ENCODE data around the gene EXOSC9.

EXOSC9 gene

GRCh38 chr4:121789455-121789854 lies 11.7 kb upstream of the EXOSC9 start:
- no peak for DNase-seq (ENCODE audit: low read depth in 2 of 2)

- DNase-seq (ENCODE audit: low read depth in 2 of 2) = no peak
These were observed 10.9 kb upstream of the EXOSC9 start for GRCh38 chr4:121789960-121790829.

- no peak for DNase-seq (ENCODE audit: low read depth in 2 of 2)
These were observed 10.1 kb upstream of the EXOSC9 start for GRCh38 chr4:121790976-121791375.

- no peak for DNase-seq (ENCODE audit: low read depth in 2 of 2)
These were observed 9.6 kb upstream of the EXOSC9 start for GRCh38 chr4:121791481-121791880.

- DNase-seq (ENCODE audit: low read depth in 2 of 2) = no peak
These were observed 8.2 kb upstream of the EXOSC9 start for GRCh38 chr4:121792966-121793365.

- DNase-seq (ENCODE audit: low read depth in 2 of 2) = no peak
These were observed 6.5 kb upstream of the EXOSC9 start for GRCh38 chr4:121794505-121795188.

- DNase-seq (ENCODE audit: low read depth in 2 of 2) = no peak
These were observed 4.8 kb upstream of the EXOSC9 start for GRCh38 chr4:121796283-121796682.

- DNase-seq (ENCODE audit: low read depth in 2 of 2) = no peak
These were observed 1.8 kb upstream of the EXOSC9 start for GRCh38 chr4:121799208-121799823.

GRCh38 chr4:121799867-121800501 lies 1.1 kb upstream of the EXOSC9 start:
- DNase-seq (ENCODE audit: low read depth in 2 of 2) = no peak

GRCh38 chr4:121800638-121800960 lies 524 bp upstream of the EXOSC9 start:
- no peak for DNase-seq (ENCODE audit: low read depth in 2 of 2)

- no peak for DNase-seq (ENCODE audit: low read depth in 2 of 2)
These were observed 572 bp downstream of the EXOSC9 start for GRCh38 chr4:121801715-121802075.

GRCh38 chr4:121806411-121806810 lies 5.3 kb downstream of the EXOSC9 start:
- DNase-seq (ENCODE audit: low read depth in 2 of 2) = no peak

GRCh38 chr4:121811122-121811521 lies 10.0 kb downstream of the EXOSC9 start:
- DNase-seq (ENCODE audit: low read depth in 2 of 2) = no peak

- DNase-seq (ENCODE audit: low read depth in 2 of 2) = no peak
These were observed 13.6 kb downstream of the EXOSC9 start for GRCh38 chr4:121814756-121815155.

GRCh38 chr4:121817006-121817405 lies 15.9 kb downstream of the EXOSC9 start:
- no peak for DNase-seq (ENCODE audit: low read depth in 2 of 2)

- no peak for DNase-seq (ENCODE audit: low read depth in 2 of 2)
These were observed 16.6 kb downstream of the EXOSC9 start for GRCh38 chr4:121817701-121818100.

- DNase-seq (ENCODE audit: low read depth in 2 of 2) = no peak
These were observed 17.1 kb downstream of the EXOSC9 start for GRCh38 chr4:121818215-121818614.

- no peak for DNase-seq (ENCODE audit: low read depth in 2 of 2)
These were observed 18.3 kb downstream of the EXOSC9 start for GRCh38 chr4:121819216-121819965.

GRCh38 chr4:121822047-121822446 lies 20.9 kb downstream of the EXOSC9 start:
- DNase-seq (ENCODE audit: low read depth in 2 of 2) = no peak

GRCh38 chr4:121822796-121823504 lies 21.8 kb downstream of the EXOSC9 start:
- DNase-seq (ENCODE audit: low read depth in 2 of 2) = no peak
